A673 (cell line): ENCODE results near the gene DGAT2. TPM values are rescaled to one million over a fixed set of nuclear protein-coding genes. Genes with fewer than 3 reads are reported as not detected.

Experiments used
- BruUV-seq: library from RNA; stranded (reverse); fragments of 400-500 nt; replicated peaks from 2 replicates; lab custom pipeline; 2021; lab: Mats Ljungman, UMichigan
- CTCF ChIA-PET: fragments of 300-600 bp; sonication (Branson Sonifier 250); formaldehyde crosslinking; loops from one replicate; lab custom pipeline; 2022; ENCODE audit warnings: antibody characterized with exemption; lab: Charles Lee
- POLR2A ChIA-PET: fragments of 300-600 bp; sonication (Branson Sonifier 250); formaldehyde crosslinking; loops from one replicate; lab custom pipeline; 2022; ENCODE audit warnings: antibody characterized with exemption; ENCODE audit not compliant: low non-redundant PET; lab: Charles Lee
- DNase-seq: peaks from one replicate; pipeline ENCODE4 v3.0.0-alpha.2; 2015; ENCODE audit warnings: low spot score
- H3K27ac ChIP-seq: fragments of 200-600 bp; sonication (generic); 2 replicates; pipeline ENCODE4 v1.5.1; 2016; ENCODE audit warnings: mixed run types, low read depth, mild to moderate bottlenecking, mixed read lengths, antibody characterized with exemption, low read length; ENCODE audit not compliant: poor library complexity, severe bottlenecking
- H3K27me3 ChIP-seq: fragments of 200-600 bp; sonication (generic); replicated peaks from 2 replicates; pipeline ENCODE4 v1.6.1; 2017; ENCODE audit warnings: mixed run types, low read depth, mild to moderate bottlenecking, mixed read lengths, antibody characterized with exemption, low read length; ENCODE audit not compliant: insufficient read depth, poor library complexity
- H3K36me3 ChIP-seq: fragments of 200-600 bp; sonication (generic); 2 replicates; pipeline ENCODE4 v1.6.1; 2016; ENCODE audit warnings: mixed run types, mild to moderate bottlenecking, mixed read lengths, antibody characterized with exemption, low read length; ENCODE audit not compliant: insufficient read depth, poor library complexity, severe bottlenecking
- H3K4me1 ChIP-seq: fragments of 200-600 bp; sonication (generic); 2 replicates; pipeline ENCODE4 v1.6.1; 2017; ENCODE audit warnings: mixed run types, mild to moderate bottlenecking, mixed read lengths, antibody characterized with exemption, low read length; ENCODE audit not compliant: insufficient read depth, poor library complexity, severe bottlenecking
- H3K4me3 ChIP-seq: fragments of 200-600 bp; sonication (generic); 2 replicates; pipeline ENCODE4 v1.5.1; 2016; ENCODE audit warnings: low read depth, mixed run types, mild to moderate bottlenecking, mixed read lengths, low read length; ENCODE audit not compliant: poor library complexity, severe bottlenecking
- H3K9me3 ChIP-seq: fragments of 200-600 bp; sonication (generic); 2 replicates; pipeline ENCODE4 v1.6.1; 2016; ENCODE audit warnings: mixed run types, low read depth, mild to moderate bottlenecking, mixed read lengths, antibody characterized with exemption, low read length; ENCODE audit not compliant: poor library complexity, severe bottlenecking
- EZH2 ChIP-seq: fragments of 200-600 bp; sonication (generic); IDR thresholded peaks from 2 replicates; pipeline ENCODE4 v1.6.1; 2017; ENCODE audit warnings: borderline replicate concordance, low read depth, mild to moderate bottlenecking, mixed read lengths, antibody characterized with exemption, low read length; ENCODE audit not compliant: poor library complexity, severe bottlenecking
- intact Hi-C: fragments of 100-400 bp; cut with micrococcal nuclease; formaldehyde crosslinking; loops from one replicate; pipeline ENCODE4 v1.10.0; 2022; ENCODE audit not compliant: unreplicated experiment
- total RNA-seq: library from RNA; stranded (reverse); gene quantifications from 2 replicates; pipeline ENCODE4 v1.2.3, GENCODE V29; 2021
- TF ChIP-seq, protein P1 (sequence below): fragments of 300-800, 200-600 bp; sonication (generic); conservative IDR thresholded peaks from 2 replicates; pipeline ENCODE4 v1.5.1; 2017; ENCODE audit warnings: low read depth, mild to moderate bottlenecking, antibody characterized with exemption, low read length, moderate library complexity, mixed read lengths

The DGAT2 gene
- total RNA-seq, 1 experiment from 2014 or later = 3.7 TPM

DNA sequence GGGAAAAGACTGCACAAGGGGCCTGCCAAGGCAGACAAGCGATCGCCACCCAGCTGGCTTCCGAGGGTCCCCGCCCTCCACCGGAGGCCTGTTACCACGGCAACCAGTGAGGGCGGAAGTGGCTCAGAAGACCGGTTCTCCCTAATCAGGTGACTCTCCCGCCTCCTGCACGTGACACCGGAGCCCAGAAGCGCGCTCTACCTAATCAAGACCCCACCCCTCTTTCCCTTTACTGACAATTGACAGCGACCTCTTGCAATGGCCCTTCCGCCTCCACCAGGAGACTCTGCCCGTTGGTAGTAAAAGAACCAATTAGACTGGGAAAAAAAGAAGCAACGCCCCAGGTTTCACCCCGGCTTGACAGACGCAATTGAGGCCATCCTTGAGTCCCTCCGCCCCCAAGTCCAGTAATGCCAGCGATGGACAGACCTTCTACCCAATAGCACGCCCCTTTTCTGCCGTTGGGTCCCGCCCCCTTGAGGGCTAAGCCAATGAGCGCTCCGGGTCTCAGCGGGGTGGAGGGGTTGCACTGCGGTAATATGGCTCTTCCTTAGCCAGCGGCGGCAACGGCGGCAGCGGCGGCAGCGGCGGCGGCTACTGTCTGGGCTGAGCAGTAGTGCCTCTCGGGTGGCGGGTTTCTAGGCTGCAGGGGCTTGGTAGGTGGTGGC, 46.2 kb downstream of the DGAT2 start, which contains the start of gene UVRAG:
UVRAG (plus strand) TSS at position 534 of the 668 bp plus-strand sequence. CDS start 198 bp downstream, outside the sequence.
- Histone ChIP-seq H3K4me1 (peaks cover 15% of the 10 kb centered on the region), H3K4me3 (peak within 1 kb of the TSS; percentile 83), H3K9me3 (no peaks in the 10 kb centered on the region), H3K36me3 (no peaks in the 10 kb centered on the region), H3K27ac (peak within 1 kb of the TSS; percentile 76), H3K27me3 (no peaks in the 10 kb centered on the region)
- POLR2A ChIA-PET = no interaction called here
- BruUV-seq = no TSS peak
- DNase-seq = peak; percentile 99
- TF ChIP-seq, protein P1, sequence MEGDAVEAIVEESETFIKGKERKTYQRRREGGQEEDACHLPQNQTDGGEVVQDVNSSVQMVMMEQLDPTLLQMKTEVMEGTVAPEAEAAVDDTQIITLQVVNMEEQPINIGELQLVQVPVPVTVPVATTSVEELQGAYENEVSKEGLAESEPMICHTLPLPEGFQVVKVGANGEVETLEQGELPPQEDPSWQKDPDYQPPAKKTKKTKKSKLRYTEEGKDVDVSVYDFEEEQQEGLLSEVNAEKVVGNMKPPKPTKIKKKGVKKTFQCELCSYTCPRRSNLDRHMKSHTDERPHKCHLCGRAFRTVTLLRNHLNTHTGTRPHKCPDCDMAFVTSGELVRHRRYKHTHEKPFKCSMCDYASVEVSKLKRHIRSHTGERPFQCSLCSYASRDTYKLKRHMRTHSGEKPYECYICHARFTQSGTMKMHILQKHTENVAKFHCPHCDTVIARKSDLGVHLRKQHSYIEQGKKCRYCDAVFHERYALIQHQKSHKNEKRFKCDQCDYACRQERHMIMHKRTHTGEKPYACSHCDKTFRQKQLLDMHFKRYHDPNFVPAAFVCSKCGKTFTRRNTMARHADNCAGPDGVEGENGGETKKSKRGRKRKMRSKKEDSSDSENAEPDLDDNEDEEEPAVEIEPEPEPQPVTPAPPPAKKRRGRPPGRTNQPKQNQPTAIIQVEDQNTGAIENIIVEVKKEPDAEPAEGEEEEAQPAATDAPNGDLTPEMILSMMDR = no peak
- no peak for TF ChIP-seq EZH2
- CTCF ChIA-PET = interaction anchor here (1.0 kb wide), 1 partner anchor 54 kb away, joined by 3 read pairs; no protein-coding TSS in a partner anchor
- intact Hi-C loops = loop anchor here (5.0 kb wide), 1 partner anchor 37 kb away; no protein-coding TSS in a partner anchor

DNA sequence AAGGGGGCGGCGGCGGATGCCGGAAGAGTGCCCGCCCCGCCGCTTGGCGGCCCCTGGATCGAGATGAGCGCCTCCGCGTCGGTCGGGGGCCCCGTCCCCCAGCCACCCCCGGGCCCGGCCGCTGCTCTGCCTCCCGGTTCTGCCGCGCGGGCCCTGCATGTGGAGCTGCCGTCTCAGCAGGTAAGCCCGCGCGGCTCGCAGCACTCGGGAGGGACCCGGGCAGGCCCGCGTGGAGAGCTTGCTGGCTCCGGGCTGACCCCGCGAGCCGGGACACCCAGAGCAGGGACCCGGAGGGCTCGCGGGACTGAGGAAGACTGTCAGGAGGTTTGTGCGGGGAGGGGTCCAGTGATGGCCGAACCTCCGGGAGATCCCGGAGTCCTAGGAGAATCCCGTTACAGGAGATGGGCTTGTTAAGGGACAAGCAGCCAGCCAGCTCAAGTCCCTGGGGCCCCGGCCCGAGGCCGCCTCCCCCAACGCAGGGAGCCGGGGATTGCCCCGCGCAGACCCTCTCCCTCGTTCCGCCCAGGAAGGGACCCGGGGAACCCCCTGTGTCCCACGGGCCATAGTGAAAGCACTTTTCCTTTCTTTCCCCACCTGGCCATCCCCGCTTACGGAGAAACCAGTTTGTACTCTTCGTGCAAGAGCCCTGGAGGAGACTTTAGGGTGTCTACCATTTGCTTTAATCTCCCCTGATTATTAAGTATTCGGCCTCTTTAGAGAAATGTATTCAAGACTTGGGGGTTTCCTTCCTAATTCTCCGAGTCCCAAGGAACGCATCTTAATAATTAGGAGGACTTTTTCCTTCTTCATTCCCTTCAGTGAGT, 47.0 kb downstream of the DGAT2 start:
- DNase-seq = peak; percentile 60
- H3K4me3 ChIP-seq = peak overlapping the region; percentile 83
- peak overlapping the region; percentile 76 for H3K27ac ChIP-seq
- no peaks in the 10 kb centered on the region for H3K27me3 ChIP-seq
- TF ChIP-seq EZH2 = no peak
- TF ChIP-seq, protein P1 = no peak
- no peaks in the 10 kb centered on the region for H3K9me3 ChIP-seq
- ChIA-PET CTCF (interaction anchor here (0.6 kb wide), 2 partner anchors 253 to 557 kb away, joined by 3 to 4 read pairs; no protein-coding TSS in a partner anchor), POLR2A (no interaction called here)
- H3K36me3 ChIP-seq = no peaks in the 10 kb centered on the region
- intact Hi-C loops = loop anchor here (5.0 kb wide), 1 partner anchor 37 kb away; no protein-coding TSS in a partner anchor
- peaks cover 15% of the 10 kb centered on the region for H3K4me1 ChIP-seq
- no TSS peak for BruUV-seq

DNA sequence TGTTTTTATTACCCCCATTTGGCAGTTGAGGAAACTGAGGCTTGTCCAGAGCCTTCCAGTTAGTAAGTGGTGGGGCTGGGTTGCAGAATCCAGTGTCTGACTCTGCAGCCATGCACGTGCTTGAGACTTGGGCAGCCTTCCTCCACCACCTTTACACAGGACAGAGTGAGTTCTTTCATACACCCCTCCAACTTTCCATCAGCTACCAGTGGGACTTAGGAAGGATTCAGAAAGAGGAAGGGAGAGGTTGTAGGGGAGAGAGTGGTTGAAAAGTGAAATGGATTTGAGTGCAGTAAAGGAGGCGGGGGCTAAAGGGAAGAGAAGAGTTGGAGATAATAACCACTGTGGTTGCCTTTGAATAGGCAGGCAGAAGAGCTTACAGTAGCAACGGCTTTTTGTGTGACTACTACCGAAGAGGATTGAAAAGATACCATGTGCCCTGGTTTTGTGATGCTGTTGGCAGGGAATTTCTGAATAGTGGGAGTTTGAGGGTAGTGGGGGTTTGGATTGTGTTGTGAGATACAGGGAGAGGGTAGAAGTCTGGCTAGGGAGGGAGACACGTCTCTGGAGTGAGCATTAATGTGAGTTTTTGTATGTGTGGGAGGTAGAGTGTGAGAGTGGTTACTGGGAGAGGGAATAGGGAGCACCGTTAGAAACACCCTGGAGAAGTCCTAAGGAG, 48.1 kb downstream of the DGAT2 start:
- ChIA-PET CTCF (no interaction called here), POLR2A (no interaction called here)
- peaks cover 15% of the 10 kb centered on the region for H3K4me1 ChIP-seq
- peak overlapping the region; percentile 83 for H3K4me3 ChIP-seq
- BruUV-seq = no TSS peak
- peak; percentile 33 for DNase-seq
- intact Hi-C loops = loop anchor here (5.0 kb wide), 1 partner anchor 36 kb away; no protein-coding TSS in a partner anchor
- H3K27ac ChIP-seq = no peak overlapping the region
- no peaks in the 10 kb centered on the region for H3K27me3 ChIP-seq
- no peaks in the 10 kb centered on the region for H3K9me3 ChIP-seq
- H3K36me3 ChIP-seq = no peaks in the 10 kb centered on the region
- TF ChIP-seq, protein P1 = no peak
- TF ChIP-seq EZH2 = no peak
